HG02759 (cell line): ENCODE measurements around the gene RFX7.
A peak's percentile ranks its signal among the peaks of the same experiment; 100 is the strongest.
"Not testable (repeated sequence)": the region's sequence is repeated elsewhere in the genome, so short reads cannot be mapped to it uniquely, and the experiment has no call there.

Source experiments
- ATAC-seq: cut with Tn5 transposase; IDR thresholded peaks from one replicate; pipeline ENCODE4 v1.9.1; 2021; ENCODE audit warnings: mild to moderate bottlenecking, moderate library complexity; ENCODE audit not compliant: unreplicated experiment

The RFX7 gene

DNA sequence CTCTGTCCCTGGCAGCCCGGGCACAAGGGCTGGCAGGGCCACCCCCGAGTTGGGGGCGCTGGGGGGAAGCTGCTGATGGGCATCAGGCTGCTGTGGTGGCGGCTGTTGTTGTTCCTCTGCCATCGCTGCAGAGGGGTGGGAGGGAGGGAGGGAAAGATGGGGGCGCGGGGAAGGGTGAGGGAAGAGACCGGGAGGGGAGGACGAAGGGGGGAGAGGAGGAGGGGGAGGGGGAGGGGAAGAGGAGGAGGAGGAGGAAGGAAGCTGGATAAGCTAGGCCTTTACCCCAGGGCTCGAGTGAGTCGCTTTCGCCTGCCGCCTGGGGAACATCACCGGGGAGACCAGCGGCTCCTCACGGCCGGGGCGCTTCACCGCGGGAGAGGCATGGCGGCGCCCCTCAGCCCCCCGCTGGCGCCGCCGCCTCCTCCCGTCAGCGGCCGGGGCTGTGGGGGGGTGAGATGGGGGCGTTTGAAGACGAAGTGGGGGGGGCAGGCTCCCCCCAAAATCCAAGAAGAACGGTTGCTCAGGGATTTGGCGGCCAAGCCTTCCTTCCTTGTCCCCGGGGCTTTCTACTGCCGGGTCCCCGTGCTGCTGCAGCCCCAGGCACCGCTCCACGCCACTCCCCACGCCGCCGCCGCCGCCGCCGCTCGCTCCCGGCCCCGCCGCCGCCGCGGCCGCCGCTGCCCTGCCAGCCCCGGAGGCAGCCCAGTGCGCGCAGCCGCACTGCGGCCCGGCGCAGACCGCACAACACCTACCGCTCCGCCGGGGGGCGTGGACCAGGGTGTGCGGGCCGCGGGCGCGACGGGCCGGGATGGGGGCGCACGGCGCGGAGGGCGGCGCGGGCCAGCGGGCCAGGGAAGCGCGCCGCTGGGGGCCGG, at the start of gene RFX7:
TSS of gene RFX7 (minus strand) at position 717 of the 875 bp plus-strand sequence. CDS start at position 123, 594 bp downstream.
- peak; percentile 59 for ATAC-seq

DNA sequence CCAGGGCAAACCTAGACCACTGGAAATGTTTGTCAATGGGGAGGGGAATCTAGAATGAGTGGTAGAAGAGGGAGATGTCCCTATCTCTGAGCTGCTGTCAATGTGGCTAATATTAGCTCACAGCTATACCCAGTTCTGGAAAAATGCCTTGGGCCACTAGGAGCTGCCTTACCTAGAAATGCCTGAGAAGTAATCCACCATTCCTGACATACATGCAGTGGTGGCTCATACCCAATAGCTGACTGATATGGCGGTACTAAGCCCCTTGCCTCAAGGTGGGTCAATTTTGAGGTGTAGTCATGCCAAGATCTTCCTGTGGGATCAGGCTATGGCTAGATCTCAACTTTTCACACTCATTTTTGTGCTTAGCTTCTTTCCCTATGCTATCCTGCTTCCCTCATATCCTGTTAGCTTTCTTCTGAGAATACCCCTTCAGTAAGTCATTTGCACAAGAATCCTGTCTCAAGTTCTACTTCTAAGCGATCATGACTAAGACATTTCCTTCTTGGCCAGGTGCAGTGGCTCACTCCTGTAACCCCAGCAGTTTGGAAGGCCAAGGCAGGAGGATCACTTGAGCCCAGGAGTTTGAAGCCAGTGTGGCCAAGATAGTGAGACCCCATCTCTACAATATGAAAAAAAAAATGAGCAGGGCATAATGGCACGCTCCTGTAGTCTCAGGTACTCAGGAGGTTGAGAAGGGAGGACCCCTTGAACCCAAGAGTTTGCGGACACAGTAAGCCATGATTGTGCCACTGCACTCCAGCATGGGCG, 49.1 kb upstream of the RFX7 start:
- ATAC-seq: no peak

DNA sequence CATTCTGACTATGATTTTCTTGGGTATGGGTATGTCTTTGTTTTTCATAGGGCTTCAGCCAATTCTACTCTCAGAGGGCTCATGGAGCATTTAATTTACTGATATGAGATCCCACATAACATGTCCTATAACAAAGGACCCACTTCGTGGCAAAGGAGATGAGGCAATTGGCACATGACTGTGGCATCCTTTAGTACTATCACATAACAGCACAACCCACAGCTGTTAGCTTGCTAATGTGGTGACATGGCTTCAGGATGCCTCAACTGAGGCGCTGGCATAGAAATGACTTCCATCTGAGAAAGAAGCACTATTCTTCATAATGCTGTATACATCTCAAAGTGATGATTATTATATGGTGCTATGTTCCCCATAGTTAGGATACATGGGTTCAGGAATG, 48.1 kb upstream of the RFX7 start:
- no peak for ATAC-seq

DNA sequence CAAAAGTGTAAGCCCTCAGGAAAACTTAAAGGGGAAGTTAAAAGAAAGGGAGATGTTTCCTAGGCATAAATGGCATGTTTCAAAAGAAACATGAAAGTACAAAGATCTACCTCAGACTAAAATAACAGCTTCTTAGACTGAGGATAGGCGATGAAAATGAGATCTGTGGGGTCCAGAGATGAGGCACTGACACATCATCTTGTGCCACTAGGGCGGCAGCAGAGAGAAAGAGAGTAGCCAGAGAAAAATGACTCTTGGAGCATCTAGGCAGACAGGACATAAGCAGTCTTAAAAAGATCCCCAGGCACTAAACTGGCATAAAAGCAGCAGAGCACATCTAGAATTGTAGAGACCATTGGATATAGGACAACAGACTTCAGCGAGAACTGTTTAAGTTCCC, 42.5 kb upstream of the RFX7 start:
- ATAC-seq: no peak

DNA sequence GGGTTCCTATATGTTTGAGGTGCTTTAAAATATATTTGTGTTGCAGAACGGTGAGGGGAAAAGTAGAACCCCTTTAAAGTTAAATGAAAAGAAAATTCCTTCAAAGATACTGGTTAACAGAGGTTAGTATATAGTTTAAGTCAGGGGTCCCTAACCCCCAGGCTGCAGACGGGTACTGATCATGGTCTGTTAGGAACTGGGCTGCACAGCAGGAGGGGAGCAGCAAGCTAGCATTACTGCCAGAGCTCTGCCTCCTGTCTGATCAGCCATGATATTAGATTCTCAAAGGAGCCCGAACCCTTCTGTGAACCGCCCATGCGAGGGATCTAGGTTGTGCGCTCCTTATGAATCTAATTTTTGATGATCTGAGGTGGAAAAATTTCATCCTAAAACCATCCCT, 37.5 kb upstream of the RFX7 start:
- no peak for ATAC-seq

DNA sequence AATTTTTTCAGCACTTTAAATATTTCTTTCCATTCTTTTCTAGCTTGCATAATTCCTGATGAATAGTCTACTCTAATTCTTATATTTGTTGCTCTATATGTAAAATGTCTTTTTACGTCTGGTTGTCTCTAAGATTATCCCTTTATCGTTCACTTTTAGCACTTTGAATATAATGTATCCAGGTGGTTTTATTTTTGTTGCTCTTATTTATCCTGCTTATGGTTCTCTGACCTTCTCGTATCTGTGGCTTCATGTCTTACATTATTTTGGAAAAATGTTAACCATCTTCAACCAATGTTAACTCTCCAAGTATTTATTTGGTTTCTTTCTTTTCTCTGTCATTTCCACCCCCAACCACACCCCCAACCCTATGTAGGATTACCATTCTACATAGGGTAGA, 30.0 kb upstream of the RFX7 start:
- no peak for ATAC-seq

DNA sequence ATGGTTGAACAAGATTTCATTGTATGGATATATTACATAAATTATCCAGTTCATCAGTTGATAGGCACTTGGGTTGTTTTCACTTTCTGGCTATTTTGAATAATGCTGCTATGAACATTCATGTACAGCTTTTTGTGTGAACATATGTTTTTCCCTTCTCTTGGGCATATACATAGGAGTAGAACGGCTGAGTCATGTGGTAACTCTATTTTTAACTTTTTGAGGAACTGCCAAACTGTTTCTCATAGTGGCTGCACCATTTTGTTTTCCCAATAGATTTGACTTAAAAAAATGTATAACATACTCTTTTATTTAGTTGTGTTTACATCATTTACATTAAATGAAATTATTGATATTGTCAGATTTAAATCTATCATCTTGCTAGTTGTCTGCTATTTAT, 28.8 kb upstream of the RFX7 start:
- ATAC-seq: no peak

DNA sequence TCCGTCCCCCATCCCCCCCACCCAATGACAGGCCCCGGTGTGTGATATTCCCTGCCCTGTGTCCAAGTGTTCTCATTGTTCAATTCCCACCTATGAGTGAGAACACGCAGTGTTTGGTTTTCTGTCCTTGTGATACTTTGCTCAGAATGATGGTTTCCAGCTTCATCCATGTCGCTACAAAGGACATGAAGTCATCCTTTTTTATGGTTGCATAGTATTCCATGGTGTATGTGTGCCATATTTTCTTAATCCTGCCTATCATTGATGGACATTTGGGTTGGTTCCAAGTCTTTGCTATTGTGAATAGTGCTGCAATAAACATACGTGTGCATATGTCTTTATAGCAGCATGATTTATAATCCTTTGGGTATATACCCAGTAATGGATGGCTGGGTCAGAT, 22.8 kb upstream of the RFX7 start:
- ATAC-seq: not testable (repeated sequence)

DNA sequence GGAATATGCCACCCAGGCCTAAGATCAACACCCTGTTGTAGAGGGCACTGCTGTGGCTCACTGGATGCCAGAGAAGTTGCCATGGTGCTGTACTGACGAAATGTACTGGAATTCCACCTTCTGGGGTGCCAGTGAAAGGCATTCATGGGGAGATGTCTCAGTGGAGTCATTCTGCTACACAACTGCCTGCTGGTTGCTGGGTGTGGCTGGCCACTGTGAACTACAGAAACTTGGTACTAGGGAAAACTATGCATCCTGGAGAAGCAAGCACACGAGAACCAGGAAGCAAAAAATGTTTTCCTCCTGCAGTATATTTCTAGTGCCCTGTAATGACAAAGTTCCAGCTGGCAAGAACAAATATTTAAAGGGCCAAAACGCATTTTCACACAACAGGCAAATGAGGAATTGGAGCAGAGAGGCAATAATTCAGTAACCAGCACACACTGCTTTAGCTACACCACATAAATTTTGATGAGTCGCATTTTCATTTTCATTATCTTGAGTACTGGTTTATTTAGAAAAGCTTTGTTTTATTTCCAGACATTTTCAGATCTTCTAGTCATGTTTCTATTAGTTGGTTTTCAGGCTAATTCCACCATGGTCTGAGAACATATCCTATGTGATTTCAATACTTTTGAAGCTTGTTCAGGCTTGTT, 18.3 kb upstream of the RFX7 start:
- no peak for ATAC-seq

DNA sequence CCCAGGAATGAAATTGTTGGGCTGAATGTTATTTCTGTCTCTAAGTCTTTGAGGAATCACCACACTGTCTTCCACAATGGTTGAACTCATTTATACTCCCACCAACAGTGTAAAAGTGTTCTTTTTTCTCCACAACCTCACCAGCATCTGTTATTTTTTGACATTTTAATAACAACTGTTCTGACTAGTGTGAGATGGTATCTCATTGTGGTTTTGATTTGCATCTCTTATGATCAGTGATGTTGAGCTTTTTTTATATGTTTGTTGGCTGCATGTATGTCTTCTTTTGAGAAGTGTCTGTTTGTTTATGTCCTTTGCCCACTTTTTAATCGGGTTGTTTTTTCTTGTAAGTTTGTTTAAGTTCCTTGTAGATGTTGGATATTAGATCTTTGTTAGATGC, 13.6 kb upstream of the RFX7 start:
- not testable (repeated sequence) for ATAC-seq

DNA sequence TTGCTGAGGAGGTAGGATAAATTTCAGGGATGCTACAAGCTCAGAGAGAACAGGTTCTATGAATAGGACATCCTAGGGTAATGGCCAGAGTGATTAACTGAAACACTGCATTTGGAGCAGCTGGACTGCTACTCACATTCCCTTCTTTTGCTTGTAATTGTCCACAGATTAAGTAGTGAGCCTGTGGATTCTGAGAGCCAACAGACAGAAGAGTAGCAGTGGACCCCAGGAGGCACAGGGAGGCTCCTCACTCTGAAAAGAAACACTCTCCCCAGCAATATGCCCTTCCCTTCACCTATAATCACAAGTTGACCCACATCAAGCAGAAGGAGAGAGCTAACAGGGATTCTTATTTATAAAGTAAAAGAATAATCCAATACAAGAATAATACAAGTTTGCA, 10.6 kb upstream of the RFX7 start:
- no peak for ATAC-seq

DNA sequence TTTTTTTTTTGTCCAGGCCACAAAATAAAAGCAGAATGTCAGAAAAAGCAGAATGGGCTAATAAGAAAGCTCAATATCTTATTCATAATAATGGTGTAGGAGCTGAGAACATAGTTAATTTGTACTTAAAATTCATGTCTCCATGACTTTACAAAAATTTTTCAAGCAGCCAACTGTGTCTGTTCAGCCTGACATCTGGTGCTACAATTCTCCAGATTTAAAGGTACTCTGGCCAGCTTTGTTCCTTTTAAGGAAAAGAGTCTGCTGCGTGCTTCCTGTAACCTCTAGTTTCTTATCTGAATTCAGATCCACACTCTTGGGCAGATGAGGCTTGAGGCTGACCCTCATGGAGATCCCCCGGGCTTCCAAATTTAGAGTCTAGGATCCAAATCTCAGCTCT, 8.7 kb upstream of the RFX7 start:
- ATAC-seq: no peak

DNA sequence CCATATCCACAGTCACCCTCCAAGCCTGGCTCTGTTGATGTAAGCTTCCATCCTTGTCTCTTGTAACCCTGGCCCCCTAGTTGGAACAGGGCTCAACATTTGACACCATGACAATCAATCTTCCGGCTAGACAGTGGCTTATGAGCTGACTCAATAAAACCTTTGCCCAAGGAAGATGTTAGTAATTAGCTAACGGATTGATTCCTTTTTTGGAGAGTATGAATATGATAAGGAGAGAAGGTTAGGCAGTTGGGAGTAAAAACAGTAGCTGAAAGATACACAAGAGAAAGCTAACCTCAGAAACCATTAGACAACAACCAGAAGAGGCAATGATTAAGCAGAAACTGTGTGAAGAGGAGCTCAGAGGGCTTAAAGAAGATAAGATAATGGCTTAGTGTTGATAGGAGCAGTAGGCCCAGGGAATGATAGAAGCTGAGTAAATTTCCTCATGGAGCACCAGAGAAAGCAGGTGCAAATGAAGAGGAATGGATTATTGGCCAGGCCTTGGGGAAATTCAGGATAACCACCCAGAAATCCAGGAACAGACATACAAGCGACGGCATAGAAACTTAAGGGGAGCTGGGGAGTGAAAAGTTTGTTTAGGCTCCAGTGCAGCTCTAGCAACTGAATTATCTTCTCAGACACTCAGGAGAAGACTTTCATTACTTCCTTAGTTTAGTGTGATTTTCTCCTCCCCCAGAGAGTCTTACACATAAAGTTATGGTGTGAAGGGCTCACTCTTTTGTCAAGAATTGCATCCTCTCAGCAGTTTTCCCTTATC, 7.8 kb upstream of the RFX7 start:
- ATAC-seq: no peak

DNA sequence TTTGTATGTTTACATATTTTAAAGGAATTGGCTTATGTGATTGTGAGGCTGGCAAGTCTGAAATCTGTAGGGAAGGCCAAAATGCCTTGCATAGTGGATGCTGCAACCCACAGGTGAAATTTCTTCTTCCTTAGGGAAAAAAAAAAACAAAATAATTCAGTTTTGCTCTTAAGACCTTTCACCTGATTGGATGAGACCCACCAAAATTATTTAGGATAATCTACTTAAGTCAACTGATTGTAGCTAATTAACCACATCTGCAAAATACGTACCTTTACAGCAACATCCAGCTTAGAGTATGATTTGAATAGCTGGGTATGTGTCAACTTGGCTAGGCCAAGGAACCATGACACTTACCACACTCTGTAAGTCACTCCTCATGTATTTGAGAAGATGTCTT, 6.9 kb upstream of the RFX7 start:
- ATAC-seq: no peak

DNA sequence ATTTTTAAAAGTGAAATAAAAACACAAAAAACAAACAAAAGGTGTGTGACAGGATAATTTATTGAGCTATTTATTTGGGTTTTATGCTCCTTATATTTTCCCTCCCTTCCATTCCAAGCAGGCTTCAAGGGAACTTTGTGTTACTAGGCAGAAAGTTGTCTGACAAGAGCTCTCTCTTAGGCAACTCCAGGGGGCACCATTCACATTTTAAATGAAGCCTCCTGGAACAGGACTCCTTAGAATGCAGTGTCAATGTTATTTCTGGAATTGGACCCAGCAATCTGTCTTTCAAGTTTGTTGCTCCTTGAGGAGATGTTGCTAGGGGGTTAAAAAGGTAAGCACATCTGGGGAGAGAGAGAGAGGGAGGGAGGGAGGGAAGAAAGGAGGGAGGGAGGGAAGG, 5.4 kb upstream of the RFX7 start:
- no peak for ATAC-seq

DNA sequence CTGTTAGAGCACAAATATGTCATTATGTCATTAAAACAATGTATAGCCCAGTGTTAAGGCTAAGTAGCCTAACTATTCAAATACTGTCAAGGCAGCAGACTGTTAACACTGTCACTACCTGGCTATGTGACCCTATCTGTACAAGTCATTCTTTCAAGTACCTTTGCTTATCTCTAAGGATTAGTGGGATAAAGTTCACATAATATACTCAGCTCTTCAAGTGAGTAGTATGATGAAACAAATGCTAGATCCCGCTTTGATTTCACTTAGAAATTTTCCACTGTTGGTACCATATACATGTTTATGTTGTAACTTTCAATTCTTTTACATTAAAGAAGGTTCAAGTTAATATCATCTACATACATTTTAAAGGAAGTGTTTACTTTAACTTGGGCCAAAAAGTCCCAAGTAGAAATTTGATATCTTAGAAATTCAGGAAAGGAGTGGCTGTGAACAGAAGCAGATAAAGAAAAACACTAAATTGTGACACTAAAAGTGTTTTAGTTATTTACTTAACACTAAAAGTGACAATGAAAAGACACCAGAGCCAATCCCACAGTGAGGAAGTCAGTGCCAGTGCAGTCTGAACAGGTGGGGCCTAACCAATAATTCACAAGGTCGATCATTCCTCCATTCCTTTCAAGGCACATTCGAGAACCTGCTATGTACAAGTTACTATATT, 4.8 kb upstream of the RFX7 start:
- no peak for ATAC-seq

DNA sequence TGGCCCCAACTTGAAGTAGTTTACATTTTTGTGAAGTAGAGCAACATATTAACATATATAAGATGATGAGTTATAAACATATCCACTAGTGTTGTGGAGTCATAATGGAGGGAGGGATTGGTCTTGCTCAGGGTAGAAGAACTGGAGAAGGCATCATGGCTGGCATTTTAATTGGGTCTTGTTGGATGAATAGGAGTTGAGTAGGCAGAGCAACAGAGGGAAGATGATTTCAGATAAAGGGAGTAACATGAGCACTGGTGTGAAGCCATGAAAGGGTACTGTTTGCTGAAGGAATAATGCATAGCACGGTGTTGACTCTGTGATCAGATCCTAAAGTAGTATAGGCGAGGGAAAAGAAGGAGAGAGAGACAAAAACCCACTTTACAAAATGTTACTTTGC, 3.6 kb upstream of the RFX7 start:
- ATAC-seq: no peak

DNA sequence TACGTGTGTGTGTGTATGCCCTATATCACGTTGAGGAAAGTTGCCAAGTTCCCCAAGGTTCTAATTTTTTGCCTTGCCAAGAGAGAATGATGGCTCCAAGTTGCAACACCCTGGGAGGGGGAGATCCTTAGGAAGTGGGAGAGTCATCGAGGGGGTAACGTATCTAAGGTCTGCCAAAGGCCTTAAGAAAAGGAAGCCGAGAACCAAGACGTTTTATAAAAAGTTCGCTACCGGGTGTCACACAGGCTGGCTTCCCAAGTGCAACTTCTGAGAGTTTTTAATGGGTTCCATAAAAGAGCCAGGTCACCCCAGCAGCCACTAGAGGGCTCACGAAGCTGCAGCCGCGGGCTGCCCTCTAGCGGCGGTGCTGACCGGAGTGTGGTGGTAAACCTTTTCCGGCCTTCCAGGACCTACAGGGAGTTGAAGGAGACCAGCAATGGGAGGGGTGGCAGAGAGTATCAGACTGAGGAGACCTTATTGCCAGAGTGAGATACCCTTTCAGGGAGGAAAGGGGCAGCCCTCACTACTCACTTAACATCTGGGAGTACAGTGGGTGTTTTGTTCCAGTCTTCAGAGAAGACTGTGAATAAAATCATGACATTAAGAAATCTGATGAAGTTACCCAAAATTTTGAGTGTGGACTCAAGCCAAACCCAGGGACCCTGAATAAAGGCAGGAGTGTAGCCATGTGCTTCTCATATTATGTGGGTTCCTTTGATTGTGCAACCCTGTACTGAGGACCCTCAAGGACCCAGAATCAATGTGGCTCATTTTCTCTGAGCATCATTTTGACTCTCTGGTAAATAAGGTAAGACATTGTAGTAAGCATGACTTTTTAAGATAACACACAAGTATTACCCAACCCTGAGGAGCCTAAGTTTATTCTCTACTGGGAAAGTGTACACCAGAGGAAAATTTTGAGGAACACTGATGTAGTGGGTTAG, 2.5 kb upstream of the RFX7 start:
- peak; percentile 52 for ATAC-seq
